OCI-LY1 (cell line): ENCODE measurements around the gene SPIN2B.
"Not testable (repeated sequence)": the region's sequence is repeated elsewhere in the genome, so short reads cannot be mapped to it uniquely, and the experiment has no call there.

ENCODE experiments used
- H2AFZ ChIP-seq: fragments of 200-600 bp; sonication (generic), shearing (Covaris generic); 2 replicates; pipeline ENCODE4 v1.6.0; 2014; ENCODE audit warnings: antibody characterized with exemption, mild to moderate bottlenecking, low read length
- H3F3A ChIP-seq: fragments of 200-600 bp; sonication (generic), shearing (Covaris generic); 2 replicates; pipeline ENCODE4 v1.6.0; 2014; ENCODE audit warnings: mild to moderate bottlenecking, antibody characterized with exemption, low read length, moderate library complexity; ENCODE audit not compliant: insufficient read depth
- H3K27ac ChIP-seq: fragments of 200-600 bp; sonication (generic); 2 replicates; pipeline ENCODE4 v1.5.1; 2014; ENCODE audit warnings: low read length, mixed run types, mild to moderate bottlenecking, low read depth; ENCODE audit not compliant: poor library complexity, severe bottlenecking
- H3K27me3 ChIP-seq: fragments of 200-600 bp; sonication (generic); 2 replicates; pipeline ENCODE4 v1.6.0; 2014; ENCODE audit warnings: antibody characterized with exemption, mild to moderate bottlenecking, low read length, moderate library complexity; ENCODE audit not compliant: insufficient read depth
- H3K36me3 ChIP-seq: fragments of 200-600 bp; sonication (generic); 2 replicates; pipeline ENCODE4 v1.6.1; 2014; ENCODE audit warnings: mild to moderate bottlenecking, antibody characterized with exemption, low read length, moderate library complexity, mixed read lengths; ENCODE audit not compliant: insufficient read depth
- H3K4me1 ChIP-seq: fragments of 200-600 bp; sonication (generic); 2 replicates; pipeline ENCODE4 v1.5.1; 2014; ENCODE audit warnings: mild to moderate bottlenecking, low read length, moderate library complexity; ENCODE audit not compliant: insufficient read depth, severe bottlenecking
- H3K4me2 ChIP-seq: fragments of 200-600 bp; sonication (generic), shearing (Covaris generic); 2 replicates; pipeline ENCODE4 v1.6.1; 2014; ENCODE audit warnings: low read length
- H3K4me3 ChIP-seq: fragments of 200-600 bp; sonication (generic); 2 replicates; pipeline ENCODE4 v1.5.1; 2014; ENCODE audit warnings: low read length, low read depth, mild to moderate bottlenecking, mixed read lengths; ENCODE audit not compliant: poor library complexity, severe bottlenecking
- H3K79me2 ChIP-seq: fragments of 200-600 bp; shearing (Covaris generic); 2 replicates; pipeline ENCODE4 v1.6.1; 2016; ENCODE audit warnings: mixed run types, low read length, mixed read lengths; ENCODE audit not compliant: insufficient read depth
- H3K9ac ChIP-seq: fragments of 200-600 bp; sonication (generic), shearing (Covaris generic); 2 replicates; pipeline ENCODE4 v1.6.1; 2014; ENCODE audit warnings: mild to moderate bottlenecking, low read length, mixed read lengths
- H3K9me2 ChIP-seq: fragments of 200-600 bp; sonication (generic), shearing (Covaris generic); 2 replicates; pipeline ENCODE4 v1.6.1; 2014; ENCODE audit warnings: low read depth, mild to moderate bottlenecking, low read length, mixed read lengths
- H3K9me3 ChIP-seq: fragments of 200-600 bp; shearing (Covaris generic); 2 replicates; pipeline ENCODE4 v1.6.1; 2014; ENCODE audit warnings: low read length, mixed read lengths
- H4K20me1 ChIP-seq: fragments of 200-600 bp; sonication (generic), shearing (Covaris generic); 2 replicates; pipeline ENCODE4 v1.6.0; 2016; ENCODE audit warnings: mild to moderate bottlenecking, low read length; ENCODE audit not compliant: insufficient read depth
- EZH2 ChIP-seq: fragments of 200-600 bp; sonication (generic), shearing (Covaris generic); IDR thresholded peaks from 2 replicates; pipeline ENCODE4 v1.8.0; 2017; ENCODE audit warnings: borderline replicate concordance, mixed run types, mild to moderate bottlenecking, antibody characterized with exemption, low read length, moderate library complexity, mixed read lengths
- TF ChIP-seq, protein P1 (sequence below): fragments of 200-600 bp; sonication (generic), shearing (Covaris generic); IDR thresholded peaks from 2 replicates; pipeline ENCODE4 v1.5.1; 2017; ENCODE audit warnings: mild to moderate bottlenecking, antibody characterized with exemption, low read length, moderate library complexity, mixed read lengths

The SPIN2B gene

DNA sequence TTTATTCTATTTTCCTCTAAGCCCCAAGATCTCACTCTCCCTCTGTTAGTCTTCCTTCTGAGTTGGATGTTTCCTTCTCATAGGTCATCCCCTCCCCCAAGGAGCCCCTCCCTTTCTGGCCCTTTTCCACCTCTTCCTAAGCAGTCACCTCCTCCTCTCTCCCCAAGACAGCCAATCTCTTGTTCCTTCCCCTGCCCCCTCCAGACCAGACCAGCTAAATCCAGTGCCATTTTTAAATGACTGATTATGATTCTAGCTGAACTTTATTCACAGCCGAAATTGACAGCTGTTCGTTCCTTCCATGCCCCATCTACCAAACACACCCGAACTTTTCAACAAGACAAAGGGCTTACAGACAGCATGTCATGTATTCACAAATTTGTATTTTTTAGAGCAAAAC is 13.9 kb upstream of the SPIN2B start:
- H3K27ac ChIP-seq, result no peak overlapping the region
- H3K79me2 ChIP-seq, result no peaks in the 10 kb centered on the region
- H2AFZ ChIP-seq, result no peak overlapping the region
- TF ChIP-seq, protein P1, sequence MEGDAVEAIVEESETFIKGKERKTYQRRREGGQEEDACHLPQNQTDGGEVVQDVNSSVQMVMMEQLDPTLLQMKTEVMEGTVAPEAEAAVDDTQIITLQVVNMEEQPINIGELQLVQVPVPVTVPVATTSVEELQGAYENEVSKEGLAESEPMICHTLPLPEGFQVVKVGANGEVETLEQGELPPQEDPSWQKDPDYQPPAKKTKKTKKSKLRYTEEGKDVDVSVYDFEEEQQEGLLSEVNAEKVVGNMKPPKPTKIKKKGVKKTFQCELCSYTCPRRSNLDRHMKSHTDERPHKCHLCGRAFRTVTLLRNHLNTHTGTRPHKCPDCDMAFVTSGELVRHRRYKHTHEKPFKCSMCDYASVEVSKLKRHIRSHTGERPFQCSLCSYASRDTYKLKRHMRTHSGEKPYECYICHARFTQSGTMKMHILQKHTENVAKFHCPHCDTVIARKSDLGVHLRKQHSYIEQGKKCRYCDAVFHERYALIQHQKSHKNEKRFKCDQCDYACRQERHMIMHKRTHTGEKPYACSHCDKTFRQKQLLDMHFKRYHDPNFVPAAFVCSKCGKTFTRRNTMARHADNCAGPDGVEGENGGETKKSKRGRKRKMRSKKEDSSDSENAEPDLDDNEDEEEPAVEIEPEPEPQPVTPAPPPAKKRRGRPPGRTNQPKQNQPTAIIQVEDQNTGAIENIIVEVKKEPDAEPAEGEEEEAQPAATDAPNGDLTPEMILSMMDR, result no peak
- TF ChIP-seq EZH2, result no peak
- no peaks in the 10 kb centered on the region for H3K4me1 ChIP-seq
- no peak overlapping the region for H3K9ac ChIP-seq
- H3K9me2 ChIP-seq, result no peaks in the 10 kb centered on the region
- H4K20me1 ChIP-seq, result no peaks in the 10 kb centered on the region
- no peaks in the 10 kb centered on the region for H3K36me3 ChIP-seq
- no peak overlapping the region for H3K4me2 ChIP-seq
- no peaks in the 10 kb centered on the region for H3K27me3 ChIP-seq
- no peak overlapping the region for H3K4me3 ChIP-seq
- H3F3A ChIP-seq, result no peaks in the 10 kb centered on the region
- no peaks in the 10 kb centered on the region for H3K9me3 ChIP-seq

DNA sequence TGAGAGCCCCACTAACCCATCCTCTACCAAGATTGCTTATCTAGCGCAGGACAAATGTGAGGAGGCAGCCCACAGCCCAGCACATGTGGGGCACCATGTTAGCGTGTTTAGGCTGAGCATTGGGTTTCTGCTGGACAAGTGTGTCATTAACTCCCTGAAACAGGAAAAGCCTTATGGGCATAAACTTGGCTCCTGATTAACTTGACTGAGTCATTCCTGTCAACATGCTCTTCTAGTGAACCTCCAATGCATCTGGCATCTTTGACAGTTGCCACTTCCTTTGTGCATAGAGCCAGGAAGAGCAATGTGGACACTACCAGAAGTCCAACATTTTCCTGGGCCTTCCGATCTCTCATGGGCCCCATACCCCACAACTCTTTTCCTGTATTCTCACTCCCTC is 13.4 kb upstream of the SPIN2B start:
- H3K36me3 ChIP-seq, result no peaks in the 10 kb centered on the region
- H3K79me2 ChIP-seq, result no peaks in the 10 kb centered on the region
- H2AFZ ChIP-seq, result no peak overlapping the region
- no peak overlapping the region for H3K4me3 ChIP-seq
- H3K27ac ChIP-seq, result no peak overlapping the region
- H3K9me2 ChIP-seq, result no peaks in the 10 kb centered on the region
- TF ChIP-seq, protein P1, result no peak
- TF ChIP-seq EZH2, result no peak
- no peaks in the 10 kb centered on the region for H3K9me3 ChIP-seq
- H3F3A ChIP-seq, result no peaks in the 10 kb centered on the region
- no peak overlapping the region for H3K4me2 ChIP-seq
- no peaks in the 10 kb centered on the region for H3K27me3 ChIP-seq
- no peak overlapping the region for H3K9ac ChIP-seq
- H4K20me1 ChIP-seq, result no peaks in the 10 kb centered on the region
- H3K4me1 ChIP-seq, result no peaks in the 10 kb centered on the region

DNA sequence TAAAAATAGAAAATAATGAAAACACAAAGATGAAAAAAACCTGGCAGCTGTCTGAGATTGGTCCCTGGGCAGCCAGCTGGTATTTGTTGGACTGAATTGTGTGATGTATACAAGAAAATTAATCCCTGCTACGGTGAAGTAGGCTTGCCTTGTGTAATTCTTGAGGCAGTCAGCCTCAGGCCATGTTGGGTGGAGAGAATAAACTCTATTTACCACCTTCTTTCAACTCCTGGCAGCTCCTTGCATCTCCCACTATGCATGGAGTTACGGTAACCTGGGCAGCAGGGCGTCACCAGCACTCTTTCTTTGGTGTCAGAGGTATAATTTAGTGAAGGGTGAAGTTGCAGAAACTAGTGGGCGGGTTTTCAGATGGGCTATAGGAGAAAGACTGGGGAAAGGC is 12.4 kb upstream of the SPIN2B start:
- no peak overlapping the region for H3K4me2 ChIP-seq
- TF ChIP-seq EZH2, result no peak
- TF ChIP-seq, protein P1, result no peak
- H3K9me2 ChIP-seq, result no peaks in the 10 kb centered on the region
- H3K27me3 ChIP-seq, result no peaks in the 10 kb centered on the region
- H3K36me3 ChIP-seq, result no peaks in the 10 kb centered on the region
- H3K4me1 ChIP-seq, result no peaks in the 10 kb centered on the region
- no peaks in the 10 kb centered on the region for H4K20me1 ChIP-seq
- no peaks in the 10 kb centered on the region for H3F3A ChIP-seq
- no peak overlapping the region for H3K4me3 ChIP-seq
- H3K27ac ChIP-seq, result no peak overlapping the region
- no peaks in the 10 kb centered on the region for H3K9me3 ChIP-seq
- H3K9ac ChIP-seq, result no peak overlapping the region
- no peak overlapping the region for H2AFZ ChIP-seq
- H3K79me2 ChIP-seq, result no peaks in the 10 kb centered on the region

DNA sequence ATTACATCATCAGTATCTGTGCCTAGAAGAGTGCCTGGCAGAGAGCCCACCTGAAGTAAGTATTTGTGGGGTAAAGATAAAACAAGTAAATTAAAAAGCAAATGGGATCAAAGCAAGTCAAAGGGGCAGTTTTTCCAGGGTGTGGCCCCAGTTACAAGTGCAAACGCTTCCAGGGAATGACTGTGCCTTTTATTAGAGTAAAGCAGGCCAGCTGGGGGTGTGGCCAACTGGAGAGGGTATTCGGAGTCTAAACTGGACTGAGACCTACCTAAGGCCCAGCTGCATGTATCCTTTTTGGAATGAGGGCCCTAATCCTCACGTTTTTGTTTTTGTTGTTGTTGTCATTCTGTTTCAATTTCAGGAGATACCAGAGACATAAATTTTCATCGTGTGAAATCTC is 11.9 kb upstream of the SPIN2B start:
- H3K9me3 ChIP-seq, H3K27me3 ChIP-seq, H3K79me2 ChIP-seq: not testable (repeated sequence)

More for the DNA sequence above, 11.9 kb upstream of the SPIN2B start:
- not testable (repeated sequence) for H4K20me1 ChIP-seq, H3K9ac ChIP-seq, H3F3A ChIP-seq, H2AFZ ChIP-seq, H3K27ac ChIP-seq, H3K9me2 ChIP-seq, H3K4me3 ChIP-seq, H3K4me2 ChIP-seq, H3K4me1 ChIP-seq, H3K36me3 ChIP-seq
